ENCODE measurements around the gene SH2D6. TPM values are rescaled to one million over a fixed set of nuclear protein-coding genes. Genes with fewer than 3 reads are reported as not detected.

SH2D6 gene
- total RNA-seq, 1 donor from 2014 or later: not detected

Other genes starting within 250 kb of the SH2D6 start
- gene TGOLN2, start 90.7 kb upstream of the SH2D6 start, total RNA-seq: 65.6 TPM
- 44.8 TPM for gene RETSAT, start 64.2 kb upstream of the SH2D6 start, total RNA-seq
- 10.2 TPM for gene ELMOD3, start 63.9 kb upstream of the SH2D6 start, total RNA-seq
- 5.2 TPM for gene CAPG, start 8.3 kb upstream of the SH2D6 start, total RNA-seq
- 118 TPM for gene MAT2A, start 120.5 kb downstream of the SH2D6 start, total RNA-seq
- gene GGCX, start 142.8 kb downstream of the SH2D6 start, total RNA-seq: 26.9 TPM
- 26.1 TPM for gene VAMP8, start 158.9 kb downstream of the SH2D6 start, total RNA-seq
- 62.1 TPM for gene VAMP5, start 165.7 kb downstream of the SH2D6 start, total RNA-seq
- gene RNF181, start 177.0 kb downstream of the SH2D6 start, total RNA-seq: 87.8 TPM
- 10.8 TPM for gene TMEM150A, start 184.0 kb downstream of the SH2D6 start, total RNA-seq
- gene C2orf68, start 193.4 kb downstream of the SH2D6 start, total RNA-seq: 26.4 TPM
- gene USP39, start 197.5 kb downstream of the SH2D6 start, total RNA-seq: 30.8 TPM
- gene SFTPB, start 249.5 kb downstream of the SH2D6 start, total RNA-seq: 0.19 TPM